GM18519 (cell line): ENCODE measurements around the gene ACP1.

Source experiments
- ATAC-seq: cut with Tn5 transposase; IDR thresholded peaks from one replicate; pipeline ENCODE4 v1.9.1; 2021; ENCODE audit warnings: mild to moderate bottlenecking, moderate library complexity; ENCODE audit not compliant: unreplicated experiment, low FRiP score

ACP1 gene

DNA sequence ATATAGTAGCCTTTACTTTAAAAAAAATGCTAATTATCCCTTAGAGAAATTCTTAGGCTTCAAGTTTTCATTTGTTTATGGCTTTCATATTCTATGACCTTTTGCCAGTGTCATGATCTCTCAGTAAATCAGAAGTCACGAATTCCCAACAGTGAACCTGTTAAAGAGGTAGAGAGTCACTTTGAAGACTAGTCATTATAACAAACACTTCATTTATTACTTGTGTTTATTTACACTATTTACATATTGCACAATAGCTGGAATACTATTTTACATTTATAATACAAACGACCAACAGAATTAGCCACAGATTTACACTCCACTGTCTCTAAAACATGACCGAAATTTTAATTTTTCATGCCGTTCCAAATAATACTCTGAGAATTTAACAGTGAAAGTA, 14.6 kb downstream of the ACP1 start:
- no peak for ATAC-seq

DNA sequence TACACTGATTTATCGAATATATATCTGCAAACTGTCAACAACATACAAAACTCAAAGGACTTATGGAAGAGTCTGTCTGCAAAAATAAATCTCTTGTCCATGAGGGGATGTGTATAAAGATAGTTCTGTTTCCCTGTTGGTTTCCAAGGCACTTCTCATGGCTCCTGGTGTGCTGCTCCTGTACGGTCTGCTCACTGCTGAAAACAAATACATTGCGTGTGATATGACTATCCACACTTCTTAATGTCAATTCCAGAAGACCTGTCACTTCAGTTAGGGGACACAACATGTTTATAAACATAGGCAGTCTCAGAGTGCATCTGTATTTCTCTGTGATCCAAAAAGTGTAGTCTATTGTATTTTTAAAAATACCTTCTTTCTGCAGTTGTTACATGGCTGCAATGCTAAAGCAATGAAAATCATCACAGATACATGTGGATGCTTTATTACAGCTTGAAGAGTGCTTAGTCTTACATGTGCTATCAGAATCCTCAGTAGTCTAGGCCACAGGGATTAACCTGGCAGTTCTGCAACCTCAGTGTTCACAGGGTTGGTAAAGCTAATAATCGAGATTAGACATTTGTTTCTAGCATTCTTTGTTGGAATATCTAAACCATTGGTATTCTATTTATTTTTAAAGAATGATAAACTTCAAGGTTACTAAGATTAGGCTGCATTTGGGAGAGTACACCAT, 15.4 kb downstream of the ACP1 start:
- no peak for ATAC-seq

DNA sequence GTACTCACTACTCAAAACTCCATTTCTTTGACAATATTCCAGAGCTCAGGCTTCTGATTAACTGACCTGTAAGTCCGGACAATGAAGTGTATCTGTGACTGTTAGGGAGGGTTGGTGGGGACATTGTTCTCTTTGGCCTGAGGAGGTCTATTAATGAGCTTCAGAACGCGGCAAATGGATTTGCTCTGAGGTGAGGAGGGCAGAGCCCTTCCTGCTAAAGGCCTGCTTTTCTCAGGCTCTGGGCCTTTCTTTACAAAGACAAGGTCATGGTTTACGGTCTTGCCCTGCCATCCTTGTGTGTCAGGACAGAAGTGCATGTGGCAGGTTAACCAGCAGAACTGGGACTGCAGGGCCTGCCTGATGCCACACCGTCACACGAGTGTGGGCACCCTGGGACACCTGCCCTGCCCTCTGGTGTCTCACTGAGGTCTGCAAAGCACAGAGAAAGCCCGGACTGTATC, 15.9 kb downstream of the ACP1 start:
- no peak for ATAC-seq

DNA sequence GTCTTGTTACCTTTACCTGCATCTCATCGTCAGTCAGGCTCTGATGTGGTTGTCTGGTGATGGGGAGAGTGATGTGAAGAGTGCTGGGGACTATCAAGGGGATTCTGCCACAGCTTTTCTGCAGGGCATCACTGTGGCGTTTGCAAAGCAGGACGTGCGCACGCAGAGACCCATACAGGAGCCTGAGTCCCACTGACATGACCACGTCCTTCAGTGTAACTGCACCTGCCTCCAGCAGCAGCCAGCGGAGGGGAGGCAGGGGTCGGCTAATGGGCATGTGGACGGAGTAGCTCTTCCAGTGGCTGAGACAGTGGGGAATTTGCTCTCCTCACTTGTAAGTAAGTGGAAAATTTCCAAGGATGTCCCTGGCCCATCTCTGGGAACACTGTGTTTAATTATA, 16.6 kb downstream of the ACP1 start:
- ATAC-seq, result no peak

DNA sequence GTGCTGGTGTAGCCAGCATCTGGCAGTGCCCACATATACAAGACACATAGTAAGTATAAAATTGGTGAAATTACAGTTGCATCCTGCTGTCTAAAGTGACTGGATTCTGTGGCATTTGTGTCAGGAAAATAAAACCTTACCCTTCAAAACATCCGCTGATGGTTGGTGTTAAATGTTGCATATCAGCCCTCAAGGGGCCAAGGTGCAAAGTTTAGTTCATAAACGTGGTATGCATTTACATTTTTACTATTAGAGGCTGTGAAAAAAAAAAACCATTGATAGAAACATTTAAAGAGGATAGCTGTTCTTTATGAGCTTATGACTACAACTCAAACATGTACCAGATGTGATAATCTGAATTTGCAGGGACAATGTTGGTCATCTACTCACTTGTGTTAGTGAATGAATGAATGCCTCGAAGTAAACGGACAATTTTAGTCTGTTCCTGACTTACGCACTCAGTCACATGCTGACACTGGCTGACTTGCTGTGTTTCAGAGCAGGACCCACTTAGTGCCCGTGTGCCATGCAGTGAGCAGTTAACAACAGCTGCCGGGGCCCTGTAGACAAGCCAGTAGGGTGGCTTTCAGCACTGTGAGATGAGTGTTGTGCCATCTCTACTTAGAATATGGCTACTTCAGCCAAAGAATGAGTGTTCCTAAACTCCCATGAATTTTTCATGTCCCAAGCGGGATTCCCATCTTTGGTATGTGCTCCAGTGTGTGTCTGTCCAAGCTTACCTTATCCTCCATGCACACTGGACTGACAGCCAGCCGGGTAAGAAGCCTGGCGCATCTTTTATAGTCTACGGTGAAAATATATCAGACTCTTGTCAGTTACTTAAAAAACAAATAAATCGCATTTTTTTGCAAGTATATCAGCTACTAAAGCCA, 17.9 kb downstream of the ACP1 start:
- ATAC-seq, result no peak

DNA sequence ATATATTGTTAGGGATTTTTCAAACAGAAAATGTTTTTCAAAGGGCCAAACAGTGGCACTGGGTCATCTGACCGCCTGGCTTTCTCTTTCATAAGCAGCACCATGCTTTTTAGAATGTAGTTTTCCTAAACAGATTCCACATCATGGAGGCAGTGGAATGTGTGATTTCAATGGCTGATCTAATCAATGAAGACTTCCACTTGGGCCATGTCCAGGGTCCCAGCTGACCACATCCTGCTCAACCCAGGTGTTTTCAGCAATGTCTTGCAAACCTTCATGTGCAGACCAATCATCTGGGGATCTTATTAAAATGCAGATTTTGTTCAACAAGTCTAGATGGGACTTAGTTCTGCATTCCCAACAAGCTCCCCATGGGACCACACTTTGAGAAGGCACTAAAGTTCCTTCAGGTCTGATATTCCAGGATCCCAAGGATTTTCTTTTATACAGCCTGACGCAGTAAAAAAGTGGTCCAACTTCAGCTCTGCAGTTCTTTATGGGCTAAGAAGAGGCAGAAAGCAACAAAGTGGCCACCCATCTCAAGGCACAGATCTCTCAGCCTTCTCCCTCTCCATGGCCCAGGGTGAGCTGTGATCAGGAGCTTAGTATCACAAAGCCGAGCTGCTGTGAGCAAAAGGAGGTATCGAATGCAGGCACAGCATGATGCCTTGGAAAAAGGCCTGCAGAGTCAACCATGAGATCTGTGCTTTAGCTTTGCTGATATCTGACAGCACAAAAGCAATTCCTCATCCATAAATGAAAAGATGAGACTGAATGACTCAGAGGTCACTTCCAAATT, 19.4 kb downstream of the ACP1 start:
- ATAC-seq, result no peak

GRCh38 chr2:284896-285492, 20.2 kb downstream of the ACP1 start:
- no peak for ATAC-seq

DNA sequence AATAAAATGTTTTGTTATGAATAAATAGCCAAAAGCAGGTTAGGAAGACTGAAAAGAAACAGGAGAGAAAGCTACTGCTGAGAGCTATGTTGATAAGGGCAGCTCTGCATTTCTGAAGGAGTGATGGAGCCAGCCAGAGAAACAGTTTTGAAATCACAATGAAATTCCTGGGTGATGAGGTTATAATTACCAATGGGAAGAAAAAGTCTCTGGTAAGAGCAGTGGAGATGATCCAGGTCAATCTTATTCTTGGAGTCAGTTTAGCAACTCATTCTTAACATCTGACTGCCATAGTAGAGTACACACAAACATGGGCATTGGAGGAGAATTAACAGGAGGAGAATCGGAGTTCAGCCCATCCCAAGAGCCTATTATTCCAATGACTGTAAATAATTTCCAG, 20.8 kb downstream of the ACP1 start:
- no peak for ATAC-seq

- ATAC-seq, result no peak
Observed at GRCh38 chr2:286035-286434, 21.3 kb downstream of the ACP1 start.

GRCh38 chr2:286774-287392, 22.1 kb downstream of the ACP1 start:
- ATAC-seq, result no peak

DNA sequence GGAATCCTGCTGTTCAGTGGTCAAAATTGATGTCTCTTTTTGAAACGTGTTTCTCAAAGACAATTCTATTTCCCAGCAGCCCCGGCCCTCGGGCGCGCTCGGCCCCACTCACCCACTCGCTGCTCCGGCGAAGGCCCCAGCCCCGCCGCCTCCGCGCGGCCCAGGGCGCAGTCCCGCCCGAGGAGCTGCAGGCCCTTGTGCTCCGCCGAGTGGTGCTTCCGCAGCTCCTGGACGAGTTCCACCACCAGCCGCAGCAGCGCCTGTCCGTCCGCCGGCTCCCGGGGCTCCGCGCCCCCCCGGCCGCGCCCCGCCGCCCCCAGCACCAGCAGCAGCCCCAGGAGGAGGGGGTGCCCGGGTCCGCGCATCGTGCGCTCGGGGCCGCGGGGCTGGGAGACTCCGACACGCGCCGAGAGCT, 22.7 kb downstream of the ACP1 start:
- peak; percentile 39 for ATAC-seq

DNA sequence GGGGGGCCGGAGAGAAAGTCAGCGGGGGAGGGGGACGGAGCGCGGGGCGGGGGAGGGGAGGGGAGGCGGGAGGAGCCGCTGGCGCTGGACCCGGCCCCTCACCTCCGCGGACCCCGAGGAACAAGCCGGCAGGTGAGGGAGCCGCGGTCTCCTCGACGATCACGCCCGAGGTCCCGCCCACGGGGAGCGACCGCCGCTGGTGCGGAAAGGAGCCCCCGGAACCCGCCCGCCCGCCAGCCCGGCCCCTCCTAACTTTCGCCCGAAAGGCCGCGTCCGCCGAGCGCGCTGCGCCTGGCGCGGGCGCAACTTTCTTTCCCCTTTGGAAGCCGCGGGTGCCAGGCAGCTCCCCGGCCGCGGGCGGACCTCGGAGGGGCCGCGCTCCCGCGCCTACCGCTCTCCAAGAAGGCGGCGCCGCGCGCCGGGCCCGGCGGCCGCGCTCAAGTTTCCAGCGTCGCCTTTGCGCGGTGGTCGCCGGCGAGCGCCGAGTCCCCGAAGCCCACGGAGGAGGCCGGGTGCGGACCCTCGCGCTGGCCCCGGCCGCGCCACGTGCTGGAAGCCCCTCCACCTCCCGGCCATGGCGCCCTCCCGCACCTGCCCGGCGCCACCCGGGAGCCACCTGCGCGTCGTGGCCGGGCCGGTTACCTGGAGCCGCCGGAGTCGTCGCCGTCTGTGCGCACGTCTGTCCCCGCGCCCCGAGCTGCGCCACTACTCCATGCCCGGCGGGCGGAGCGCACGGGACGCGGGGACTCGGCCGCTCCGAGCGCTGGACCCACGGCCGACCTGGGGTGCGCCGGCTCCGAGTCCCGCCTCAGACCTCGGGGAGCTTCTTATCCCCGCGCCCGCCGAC, 23.4 kb downstream of the ACP1 start, which contains the start of gene ALKAL2:
TSS of gene ALKAL2 (minus strand) at position 181 of the 847 bp plus-strand sequence. CDS start 256 bp downstream, outside the sequence.
- no peak for ATAC-seq

DNA sequence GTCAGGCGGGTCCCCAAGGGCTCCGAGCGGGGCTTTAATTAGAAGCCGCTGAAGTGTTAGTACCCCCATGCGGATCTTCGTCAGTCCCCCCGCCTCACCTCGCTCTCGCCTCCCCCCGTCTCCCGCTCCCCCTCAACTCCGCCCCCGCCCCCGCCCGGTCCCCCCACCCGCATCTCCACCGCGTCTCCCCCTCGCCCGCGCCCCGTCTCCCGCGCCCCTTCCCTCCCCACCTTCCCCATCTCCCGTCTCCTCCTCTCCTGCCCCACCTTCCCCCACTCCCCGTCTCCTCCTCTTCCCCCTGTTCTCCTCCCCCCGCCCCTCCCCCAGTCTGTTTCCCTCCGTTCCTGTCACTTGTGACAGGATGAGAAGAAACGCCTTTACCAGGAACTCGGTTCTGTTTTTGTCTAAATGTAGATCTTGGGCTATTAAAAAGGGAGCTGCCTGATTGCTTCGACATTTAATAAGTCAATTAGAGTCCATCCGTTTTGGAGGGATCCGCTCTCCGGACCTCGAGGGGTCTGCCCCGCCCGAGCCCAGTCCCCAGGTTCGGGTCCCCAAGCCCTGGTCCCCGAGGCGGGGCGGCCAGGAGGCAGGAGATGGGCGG, 24.1 kb downstream of the ACP1 start:
- ATAC-seq, result no peak

GRCh38 chr2:289362-290089, 24.8 kb downstream of the ACP1 start:
- ATAC-seq, result no peak

- ATAC-seq, result no peak
Observed at GRCh38 chr2:290090-290722, 25.5 kb downstream of the ACP1 start.

DNA sequence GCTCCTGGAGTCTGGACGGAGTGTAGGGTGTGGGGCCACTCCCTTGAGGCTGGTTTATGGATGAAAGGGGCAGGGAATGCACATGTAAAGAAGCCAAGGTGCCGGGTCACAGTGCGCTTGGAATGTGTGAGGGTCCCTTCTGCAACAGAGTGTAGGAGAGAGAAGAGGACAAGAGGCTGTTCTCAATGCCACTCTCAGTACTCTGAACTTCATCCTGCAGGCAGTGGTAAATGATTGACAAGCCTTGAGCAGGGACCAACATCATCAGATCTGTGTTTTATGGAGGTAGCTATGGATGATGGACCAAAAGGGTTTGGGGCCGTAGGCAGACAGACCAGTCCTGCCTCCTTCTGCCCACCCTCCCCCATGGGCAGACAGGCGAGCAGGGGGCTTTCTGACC, 30.3 kb downstream of the ACP1 start:
- no peak for ATAC-seq

DNA sequence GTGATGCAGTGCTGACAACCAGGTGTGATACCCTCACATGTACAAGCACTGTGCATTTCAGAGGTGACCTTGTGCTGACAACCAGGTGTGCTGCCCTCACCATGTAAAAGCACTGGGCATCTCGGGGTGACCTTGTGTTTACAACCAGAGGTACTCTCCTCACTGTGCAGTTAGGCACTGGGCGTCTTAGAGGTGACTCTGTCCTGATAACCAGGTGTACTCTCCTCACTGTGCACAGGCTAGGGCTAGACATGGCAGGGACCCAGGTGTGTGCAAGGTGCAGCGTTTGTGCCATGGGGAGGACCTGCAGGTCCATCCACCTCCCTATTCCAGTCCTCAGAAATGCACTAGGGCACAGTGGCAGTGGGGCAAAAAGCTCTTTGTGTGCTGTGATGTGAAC, 31.6 kb downstream of the ACP1 start:
- no peak for ATAC-seq

DNA sequence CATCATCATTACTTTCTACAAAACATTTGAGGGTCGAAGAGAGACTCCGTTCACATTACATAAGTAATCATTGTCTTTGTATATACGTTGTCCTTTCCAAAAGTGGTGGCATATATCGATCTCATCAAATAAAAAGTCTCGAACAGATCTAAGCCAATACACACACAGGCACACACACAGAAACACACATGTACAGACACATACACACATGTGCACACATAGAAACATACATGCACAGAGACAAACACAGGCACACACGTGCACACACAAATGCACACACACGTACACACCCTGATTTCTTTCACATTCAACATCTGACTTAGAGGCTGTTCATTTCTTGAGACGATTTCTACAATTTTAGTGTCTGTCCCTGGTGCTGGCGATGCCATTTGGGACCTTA, 40.6 kb downstream of the ACP1 start:
- ATAC-seq, result no peak
